GM21390 (cell line): ENCODE data around the gene ZFHX2.

Experiments
- ATAC-seq: cut with Tn5 transposase; IDR thresholded peaks from one replicate; pipeline ENCODE4 v1.9.1; 2021; ENCODE audit not compliant: unreplicated experiment

Gene ZFHX2

DNA sequence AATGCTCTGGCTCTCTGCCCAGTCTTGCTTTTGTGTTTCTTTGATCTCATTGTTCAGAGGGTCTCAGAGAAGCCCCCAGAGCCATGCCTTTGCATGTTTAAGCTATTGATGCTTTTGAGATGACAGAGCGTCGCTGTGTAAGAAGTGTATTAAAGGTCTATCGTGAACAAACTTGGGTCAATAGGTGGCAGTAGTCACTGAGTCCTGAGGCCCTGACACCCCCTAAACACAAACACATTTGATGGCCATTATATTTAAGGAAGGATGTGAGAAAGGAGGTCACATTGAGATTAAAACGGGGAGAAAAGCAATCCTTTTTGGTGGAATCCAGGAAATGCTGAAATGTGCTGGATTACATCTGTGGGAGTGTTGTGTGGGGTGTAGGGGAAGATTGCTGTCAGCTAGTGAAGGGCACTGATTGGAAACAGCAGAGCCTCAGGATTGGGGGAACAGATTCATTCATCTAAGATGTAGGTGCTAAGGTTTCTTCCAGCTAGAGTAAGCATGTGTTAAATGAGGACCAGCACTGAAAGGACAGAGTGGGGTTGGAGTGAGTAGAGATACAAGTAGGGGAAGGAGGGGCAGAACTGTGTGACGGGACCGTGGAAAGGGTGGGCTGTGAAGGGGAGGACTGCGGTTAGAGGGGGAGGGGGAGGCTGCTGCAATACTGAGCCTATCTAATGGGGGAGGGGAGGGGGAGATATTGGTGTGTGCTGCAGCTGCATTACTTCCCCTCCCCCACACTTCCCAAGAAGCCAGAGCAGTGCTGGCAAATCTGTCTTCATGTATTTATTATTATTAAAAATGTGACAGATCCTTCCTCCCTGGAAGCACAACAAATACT, 69.4 kb downstream of the ZFHX2 start:
- ATAC-seq: no peak

DNA sequence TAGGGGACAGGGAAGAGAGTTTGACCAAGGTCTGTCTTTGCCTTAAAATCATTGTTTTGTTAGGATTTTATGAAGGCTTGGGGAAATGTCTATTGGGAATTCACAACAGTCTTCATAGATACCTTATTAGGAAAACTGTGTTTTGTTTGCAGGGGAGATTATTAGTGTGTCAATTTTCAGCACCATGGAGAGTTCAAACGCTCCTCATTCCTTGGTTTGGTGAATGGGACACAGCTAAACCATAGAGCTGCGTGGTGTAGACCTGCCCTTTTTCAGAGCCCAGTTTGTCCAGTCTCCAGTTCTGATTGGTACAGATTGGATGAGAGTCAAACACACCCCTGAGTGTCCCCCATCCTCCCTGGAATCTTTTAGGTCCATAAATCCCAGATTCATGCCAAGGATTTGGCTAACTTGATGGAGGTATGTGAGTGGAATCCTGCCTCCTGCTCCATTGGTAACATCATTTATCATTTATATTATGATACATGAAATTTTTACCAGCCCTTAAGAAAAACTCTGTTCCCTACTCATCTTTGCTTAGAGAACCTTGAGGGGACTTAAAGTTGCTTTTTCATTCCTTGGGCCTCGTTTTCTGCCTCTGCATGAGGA, 70.1 kb downstream of the ZFHX2 start:
- no peak for ATAC-seq

GRCh38 chr14:23478109-23478759, 73.3 kb downstream of the ZFHX2 start:
- no peak for ATAC-seq

GRCh38 chr14:23470947-23471346, 80.6 kb downstream of the ZFHX2 start:
- ATAC-seq: no peak
